HG03378 (cell line): ENCODE data around the gene DYSF.
"Not testable (repeated sequence)": the region's sequence is repeated elsewhere in the genome, so short reads cannot be mapped to it uniquely, and the experiment has no call there.

ENCODE experiments used
- ATAC-seq: cut with Tn5 transposase; IDR thresholded peaks from one replicate; pipeline ENCODE4 v1.9.1; 2021; ENCODE audit warnings: mild to moderate bottlenecking, moderate library complexity; ENCODE audit not compliant: unreplicated experiment

Gene DYSF

GRCh38 chr2:71633086-71633485, 179.7 kb downstream of the DYSF start:
- no peak for ATAC-seq

- no peak for ATAC-seq
Measured at GRCh38 chr2:71634567-71634966, 181.2 kb downstream of the DYSF start.

GRCh38 chr2:71635798-71636197, 182.4 kb downstream of the DYSF start:
- ATAC-seq, result no peak

- ATAC-seq, result no peak
Measured at GRCh38 chr2:71637168-71637567, 183.8 kb downstream of the DYSF start.

- no peak for ATAC-seq
Measured at GRCh38 chr2:71637736-71638135, 184.4 kb downstream of the DYSF start.

- ATAC-seq, result no peak
Measured at GRCh38 chr2:71639735-71640134, 186.4 kb downstream of the DYSF start.

- no peak for ATAC-seq
Measured at GRCh38 chr2:71640489-71640888, 187.1 kb downstream of the DYSF start.

GRCh38 chr2:71643674-71644357, 190.5 kb downstream of the DYSF start:
- no peak for ATAC-seq

- no peak for ATAC-seq
Measured at GRCh38 chr2:71646028-71646427, 192.7 kb downstream of the DYSF start.

- ATAC-seq, result no peak
Measured at GRCh38 chr2:71647356-71647755, 194.0 kb downstream of the DYSF start.

GRCh38 chr2:71655498-71655897, 202.1 kb downstream of the DYSF start:
- ATAC-seq, result no peak

GRCh38 chr2:71658256-71658655, 204.9 kb downstream of the DYSF start:
- not testable (repeated sequence) for ATAC-seq

GRCh38 chr2:71658771-71659170, 205.4 kb downstream of the DYSF start:
- no peak for ATAC-seq

- no peak for ATAC-seq
Measured at GRCh38 chr2:71659868-71660518, 206.6 kb downstream of the DYSF start.

GRCh38 chr2:71661782-71662181, 208.4 kb downstream of the DYSF start:
- no peak for ATAC-seq

- no peak for ATAC-seq
Measured at GRCh38 chr2:71662665-71663394, 209.5 kb downstream of the DYSF start.

GRCh38 chr2:71664161-71664560, 210.8 kb downstream of the DYSF start:
- ATAC-seq, result no peak

GRCh38 chr2:71665168-71666093, 212.1 kb downstream of the DYSF start:
- no peak for ATAC-seq

GRCh38 chr2:71666094-71666474, 212.7 kb downstream of the DYSF start:
- no peak for ATAC-seq

- no peak for ATAC-seq
Measured at GRCh38 chr2:71667256-71668182, 214.2 kb downstream of the DYSF start.
